ENCODE measurements around the gene CELF2.

GRCh38 chr10:11167233-11167966 lies 149.7 kb downstream of the CELF2 start:
- TF ChIP-seq POLR2AphosphoS5 (IDR thresholded peaks at IDR 0.05), result no peak
- no peak for TF ChIP-seq CTCF (IDR thresholded peaks at IDR 0.05; ENCODE audit: poor library complexity, severe bottlenecking)
